ENCODE results near the gene EBLN2.

DNA sequence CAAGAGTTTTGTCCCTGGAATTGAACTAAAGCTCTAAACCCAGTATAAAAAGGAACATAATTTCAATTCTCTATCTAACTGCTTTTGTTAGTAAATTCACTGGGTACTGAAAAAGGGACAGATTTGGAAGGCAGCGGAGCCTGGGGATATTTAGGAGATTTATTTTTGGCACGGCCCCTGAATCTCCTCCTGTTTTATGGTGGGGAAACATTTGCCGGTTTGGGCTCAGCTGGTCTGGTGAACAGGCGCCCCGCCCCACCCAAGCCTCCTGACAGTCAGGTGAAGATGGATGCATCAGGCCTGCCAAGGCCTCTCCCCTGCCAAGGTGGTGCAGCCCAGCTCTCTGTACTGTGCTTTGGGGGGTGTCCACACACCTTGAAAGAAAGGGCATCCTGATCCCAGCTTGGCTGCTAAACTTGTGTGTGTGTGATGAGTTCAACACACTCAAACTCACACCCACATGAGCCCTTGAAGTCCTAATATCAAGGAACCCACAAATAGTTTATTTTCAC lies 46.3 kb downstream of the EBLN2 start:
- TF ChIP-seq CTCF (IDR thresholded peaks at IDR 0.05) (no peak), POLR2A (IDR thresholded peaks at IDR 0.05) (no peak)

Measured in lower leg skin (tissue), 3 donors.